ENCODE results near the gene CEP19.

Gene CEP19

DNA sequence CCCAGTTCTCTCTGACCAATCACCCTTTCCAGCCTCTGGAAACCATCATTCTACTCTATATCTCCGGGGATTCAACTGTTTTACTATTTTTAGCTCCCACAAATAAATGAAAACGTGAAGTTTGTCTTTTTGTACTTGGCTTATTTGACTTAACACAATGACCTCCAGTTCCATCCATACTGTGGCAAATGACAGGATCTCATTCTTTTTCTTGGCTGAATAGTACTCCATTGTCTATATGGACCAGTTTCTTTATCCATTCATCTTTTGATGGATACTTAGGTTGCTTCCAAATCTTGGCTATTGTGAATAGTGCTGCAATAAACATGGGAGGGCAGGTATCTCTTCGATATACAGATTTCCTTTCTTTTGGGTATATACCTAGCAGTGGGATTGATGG lies 38.4 kb downstream of the CEP19 start:
- in situ Hi-C loops (cut with MboI; ENCODE audit: low pct_unique_long_range_greater_than_20kb, low sequenced_read_pairs) = no loop called here
- no peak for DNase-seq

DNA sequence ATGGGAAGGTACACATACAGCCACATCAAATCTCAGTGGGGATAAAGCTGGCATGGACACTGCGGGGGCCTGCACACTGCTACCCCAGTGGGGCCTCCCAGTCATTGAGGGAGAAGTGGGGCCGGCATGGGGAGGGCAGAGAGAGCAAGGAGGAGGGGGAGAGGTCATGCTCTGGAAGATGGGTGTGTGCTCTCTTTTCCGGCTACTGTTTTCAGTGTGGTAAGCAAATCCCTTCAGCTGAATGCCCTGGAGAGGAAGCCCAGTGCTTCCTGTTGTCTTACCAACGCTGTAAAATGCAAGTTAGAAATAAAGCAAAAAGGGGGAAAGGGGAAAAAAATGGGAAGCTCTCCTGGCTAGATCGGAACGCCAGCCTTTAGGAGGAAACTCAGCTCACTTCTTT lies 41.7 kb downstream of the CEP19 start:
- in situ Hi-C loops (cut with MboI; ENCODE audit: low pct_unique_long_range_greater_than_20kb, low sequenced_read_pairs) = no loop called here
- DNase-seq = peak; percentile 68

- in situ Hi-C loops (cut with MboI; ENCODE audit: low pct_unique_long_range_greater_than_20kb, low sequenced_read_pairs) = no loop called here
- no peak for DNase-seq
These were observed 44.8 kb downstream of the CEP19 start for GRCh38 chr3:196667056-196667825.

GRCh38 chr3:196666001-196666867 lies 45.8 kb downstream of the CEP19 start:
- in situ Hi-C loops (cut with MboI; ENCODE audit: low pct_unique_long_range_greater_than_20kb, low sequenced_read_pairs) = no loop called here
- peak; percentile 96 for DNase-seq

GRCh38 chr3:196662711-196663571 lies 49.1 kb downstream of the CEP19 start:
- no peak for DNase-seq
- in situ Hi-C loops (cut with MboI; ENCODE audit: low pct_unique_long_range_greater_than_20kb, low sequenced_read_pairs) = no loop called here

- DNase-seq = no peak
- in situ Hi-C loops (cut with MboI; ENCODE audit: low pct_unique_long_range_greater_than_20kb, low sequenced_read_pairs) = no loop called here
These were observed 50.0 kb downstream of the CEP19 start for GRCh38 chr3:196662033-196662432.

- in situ Hi-C loops (cut with MboI; ENCODE audit: low pct_unique_long_range_greater_than_20kb, low sequenced_read_pairs) = no loop called here
These were observed 50.6 kb downstream of the CEP19 start for GRCh38 chr3:196661400-196661799.

DNA sequence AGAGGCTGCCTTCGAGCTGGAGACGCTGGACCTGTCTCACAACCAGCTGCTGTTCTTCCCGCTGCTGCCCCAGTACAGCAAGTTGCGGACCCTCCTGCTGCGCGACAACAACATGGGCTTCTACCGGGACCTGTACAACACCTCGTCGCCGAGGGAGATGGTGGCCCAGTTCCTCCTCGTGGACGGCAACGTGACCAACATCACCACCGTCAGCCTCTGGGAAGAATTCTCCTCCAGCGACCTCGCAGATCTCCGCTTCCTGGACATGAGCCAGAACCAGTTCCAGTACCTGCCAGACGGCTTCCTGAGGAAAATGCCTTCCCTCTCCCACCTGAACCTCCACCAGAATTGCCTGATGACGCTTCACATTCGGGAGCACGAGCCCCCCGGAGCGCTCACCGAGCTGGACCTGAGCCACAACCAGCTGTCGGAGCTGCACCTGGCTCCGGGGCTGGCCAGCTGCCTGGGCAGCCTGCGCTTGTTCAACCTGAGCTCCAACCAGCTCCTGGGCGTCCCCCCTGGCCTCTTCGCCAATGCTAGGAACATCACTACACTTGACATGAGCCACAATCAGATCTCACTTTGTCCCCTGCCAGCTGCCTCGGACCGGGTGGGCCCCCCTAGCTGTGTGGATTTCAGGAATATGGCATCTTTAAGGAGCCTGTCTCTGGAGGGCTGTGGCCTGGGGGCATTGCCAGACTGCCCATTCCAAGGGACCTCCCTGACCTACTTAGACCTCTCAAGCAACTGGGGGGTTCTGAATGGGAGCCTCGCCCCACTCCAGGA lies 51.5 kb downstream of the CEP19 start:
- in situ Hi-C loops (cut with MboI; ENCODE audit: low pct_unique_long_range_greater_than_20kb, low sequenced_read_pairs) = no loop called here
- no peak for DNase-seq

More at GRCh38 chr3:196661400-196661799, 50.6 kb downstream of the CEP19 start:
- DNase-seq = no peak

GRCh38 chr3:196659901-196660351 lies 52.1 kb downstream of the CEP19 start:
- DNase-seq = no peak
- in situ Hi-C loops (cut with MboI; ENCODE audit: low pct_unique_long_range_greater_than_20kb, low sequenced_read_pairs) = no loop called here

All from KBM-7 (cell line).